Measurements from ENCODE around the gene DLG2. TPM values are rescaled to one million over a fixed set of nuclear protein-coding genes. Genes with fewer than 3 reads are reported as not detected.

Gene DLG2
- total RNA-seq, 3 donors from 2014 or later (not counting 1 experiment from before 2014, with no cell fraction given): 1.7 to 2.9 (median 2.2) TPM

- no peaks in the 10 kb centered on the region for H3K4me1 Mint-ChIP-seq
- H3K4me3 Mint-ChIP-seq: no peak overlapping the region
- WGBS (ENCODE audit: insufficient coverage): 83% methylated on average over 1 of the region's 3 CpGs
- peaks cover 7 to 16% of the 10 kb centered on the region in 2 donors for H3K9me3 Mint-ChIP-seq
- H3K27me3 Mint-ChIP-seq (ENCODE audit: low read depth in 2 of 2): no peaks in the 10 kb centered on the region
- Histone ChIP-seq H3K4me3 (ENCODE audit: low read length) (no peak overlapping the region), H3K27me3 (ENCODE audit: control insufficient read depth, insufficient read depth, low read length) (no peaks in the 10 kb centered on the region), H3K36me3 (ENCODE audit: control insufficient read depth, insufficient read depth, low read length) (no peaks in the 10 kb centered on the region), H3K9me3 (ENCODE audit: control insufficient read depth, insufficient read depth, low read length) (no peaks in the 10 kb centered on the region), H3K4me1 (ENCODE audit: control insufficient read depth, insufficient read depth, low read length) (no peaks in the 10 kb centered on the region), H3K27ac (ENCODE audit: low read length) (no peak overlapping the region)
- H3K27ac Mint-ChIP-seq: no peak overlapping the region
- no peaks in the 10 kb centered on the region for H3K36me3 Mint-ChIP-seq
- intact Hi-C loops (cut with micrococcal nuclease): no loop called here
- ATAC-seq: no peak
- no peak for DNase-seq
- TF ChIP-seq, protein P1, sequence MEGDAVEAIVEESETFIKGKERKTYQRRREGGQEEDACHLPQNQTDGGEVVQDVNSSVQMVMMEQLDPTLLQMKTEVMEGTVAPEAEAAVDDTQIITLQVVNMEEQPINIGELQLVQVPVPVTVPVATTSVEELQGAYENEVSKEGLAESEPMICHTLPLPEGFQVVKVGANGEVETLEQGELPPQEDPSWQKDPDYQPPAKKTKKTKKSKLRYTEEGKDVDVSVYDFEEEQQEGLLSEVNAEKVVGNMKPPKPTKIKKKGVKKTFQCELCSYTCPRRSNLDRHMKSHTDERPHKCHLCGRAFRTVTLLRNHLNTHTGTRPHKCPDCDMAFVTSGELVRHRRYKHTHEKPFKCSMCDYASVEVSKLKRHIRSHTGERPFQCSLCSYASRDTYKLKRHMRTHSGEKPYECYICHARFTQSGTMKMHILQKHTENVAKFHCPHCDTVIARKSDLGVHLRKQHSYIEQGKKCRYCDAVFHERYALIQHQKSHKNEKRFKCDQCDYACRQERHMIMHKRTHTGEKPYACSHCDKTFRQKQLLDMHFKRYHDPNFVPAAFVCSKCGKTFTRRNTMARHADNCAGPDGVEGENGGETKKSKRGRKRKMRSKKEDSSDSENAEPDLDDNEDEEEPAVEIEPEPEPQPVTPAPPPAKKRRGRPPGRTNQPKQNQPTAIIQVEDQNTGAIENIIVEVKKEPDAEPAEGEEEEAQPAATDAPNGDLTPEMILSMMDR (IDR thresholded peaks at IDR 0.05): no peak
Measured at GRCh38 chr11:84817998-84818397, 809.1 kb downstream of the DLG2 start.

- no peak overlapping the region for H3K4me3 Mint-ChIP-seq
- Histone ChIP-seq H3K4me1 (ENCODE audit: control insufficient read depth, insufficient read depth, low read length) (no peaks in the 10 kb centered on the region), H3K27me3 (ENCODE audit: control insufficient read depth, insufficient read depth, low read length) (no peaks in the 10 kb centered on the region), H3K36me3 (ENCODE audit: control insufficient read depth, insufficient read depth, low read length) (no peaks in the 10 kb centered on the region), H3K4me3 (ENCODE audit: low read length) (no peak overlapping the region), H3K9me3 (ENCODE audit: control insufficient read depth, insufficient read depth, low read length) (no peaks in the 10 kb centered on the region), H3K27ac (ENCODE audit: low read length) (no peak overlapping the region)
- peaks cover 6 to 21% of the 10 kb centered on the region in 2 donors for H3K9me3 Mint-ChIP-seq
- WGBS (ENCODE audit: insufficient coverage): 71% methylated on average over 2 of the region's 3 CpGs
- intact Hi-C loops (cut with micrococcal nuclease): no loop called here
- H3K27ac Mint-ChIP-seq: no peak overlapping the region
- H3K27me3 Mint-ChIP-seq (ENCODE audit: low read depth in 2 of 2): no peaks in the 10 kb centered on the region
- no peaks in the 10 kb centered on the region for H3K4me1 Mint-ChIP-seq
- DNase-seq (no peak), ATAC-seq (no peak)
- no peaks in the 10 kb centered on the region for H3K36me3 Mint-ChIP-seq
- TF ChIP-seq, protein P1 (IDR thresholded peaks at IDR 0.05): no peak
Measured at GRCh38 chr11:84812471-84812969, 814.6 kb downstream of the DLG2 start.

GRCh38 chr11:84806354-84806753 is 820.8 kb downstream of the DLG2 start:
- DNase-seq: no peak
- peaks cover 4 to 28% of the 10 kb centered on the region in 2 donors for H3K9me3 Mint-ChIP-seq
- no peak overlapping the region for H3K4me3 ChIP-seq (ENCODE audit: low read length)
- H3K27me3 Mint-ChIP-seq (ENCODE audit: low read depth in 2 of 2): no peaks in the 10 kb centered on the region
- H3K4me1 Mint-ChIP-seq: no peaks in the 10 kb centered on the region
- TF ChIP-seq, protein P1 (IDR thresholded peaks at IDR 0.05): no peak
- H3K27me3 ChIP-seq (ENCODE audit: control insufficient read depth, insufficient read depth, low read length): no peaks in the 10 kb centered on the region
- no peak overlapping the region for H3K4me3 Mint-ChIP-seq
- WGBS (ENCODE audit: insufficient coverage): 100% methylated on average over 1 of the region's 2 CpGs
- H3K9me3 ChIP-seq (ENCODE audit: control insufficient read depth, insufficient read depth, low read length): peaks cover 4% of the 10 kb centered on the region
- H3K27ac Mint-ChIP-seq: no peak overlapping the region
- H3K36me3 ChIP-seq (ENCODE audit: control insufficient read depth, insufficient read depth, low read length): no peaks in the 10 kb centered on the region
- peaks cover 8% of the 10 kb centered on the region for H3K36me3 Mint-ChIP-seq
- intact Hi-C loops (cut with micrococcal nuclease): no loop called here
- no peaks in the 10 kb centered on the region for H3K4me1 ChIP-seq (ENCODE audit: control insufficient read depth, insufficient read depth, low read length)
- H3K27ac ChIP-seq (ENCODE audit: low read length): no peak overlapping the region
- no peak for ATAC-seq

DNA sequence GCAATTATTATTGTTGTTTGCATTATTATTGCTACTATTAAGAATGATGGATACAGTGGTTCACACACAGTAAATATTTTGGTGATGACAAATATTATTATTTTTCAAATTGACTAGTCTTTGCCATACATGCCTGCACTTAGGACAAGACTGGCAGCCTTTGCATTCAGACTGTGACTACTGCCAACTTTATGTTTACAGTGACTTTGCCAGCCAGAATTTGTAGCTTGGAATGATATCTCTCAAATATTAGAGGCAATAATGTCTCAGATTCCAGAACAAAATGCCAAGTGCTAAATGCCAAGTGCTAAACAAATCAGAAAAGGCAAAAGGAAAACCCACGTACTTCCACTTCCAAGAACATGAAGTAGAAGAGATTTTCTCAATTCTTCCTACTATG is 823.1 kb downstream of the DLG2 start:
- Mint-ChIP-seq H3K27ac (no peak overlapping the region), H3K36me3 (peaks cover 15% of the 10 kb centered on the region), H3K27me3 (ENCODE audit: low read depth in 2 of 2) (no peaks in the 10 kb centered on the region), H3K4me3 (no peak overlapping the region), H3K4me1 (no peaks in the 10 kb centered on the region), H3K9me3 (peaks cover 4 to 27% of the 10 kb centered on the region in 2 donors)
- H3K27me3 ChIP-seq (ENCODE audit: control insufficient read depth, insufficient read depth, low read length): no peaks in the 10 kb centered on the region
- ATAC-seq (no peak), DNase-seq (no peak)
- intact Hi-C loops (cut with micrococcal nuclease): no loop called here
- peaks cover 5% of the 10 kb centered on the region for H3K9me3 ChIP-seq (ENCODE audit: control insufficient read depth, insufficient read depth, low read length)
- WGBS (ENCODE audit: insufficient coverage): no CpG with 5 or more reads among the region's 1 CpG
- no peaks in the 10 kb centered on the region for H3K4me1 ChIP-seq (ENCODE audit: control insufficient read depth, insufficient read depth, low read length)
- TF ChIP-seq, protein P1 (IDR thresholded peaks at IDR 0.05): no peak
- H3K4me3 ChIP-seq (ENCODE audit: low read length): no peak overlapping the region
- H3K27ac ChIP-seq (ENCODE audit: low read length): no peak overlapping the region
- H3K36me3 ChIP-seq (ENCODE audit: control insufficient read depth, insufficient read depth, low read length): no peaks in the 10 kb centered on the region
